8988T (cell line): ENCODE data around the gene LDLRAD1.
"Not testable (repeated sequence)": the region's sequence is repeated elsewhere in the genome, so short reads cannot be mapped to it uniquely, and the experiment has no call there.

Experiments used
- DNase-seq: peaks from one replicate; pipeline ENCODE4 v3.0.0; 2011

The LDLRAD1 gene

DNA sequence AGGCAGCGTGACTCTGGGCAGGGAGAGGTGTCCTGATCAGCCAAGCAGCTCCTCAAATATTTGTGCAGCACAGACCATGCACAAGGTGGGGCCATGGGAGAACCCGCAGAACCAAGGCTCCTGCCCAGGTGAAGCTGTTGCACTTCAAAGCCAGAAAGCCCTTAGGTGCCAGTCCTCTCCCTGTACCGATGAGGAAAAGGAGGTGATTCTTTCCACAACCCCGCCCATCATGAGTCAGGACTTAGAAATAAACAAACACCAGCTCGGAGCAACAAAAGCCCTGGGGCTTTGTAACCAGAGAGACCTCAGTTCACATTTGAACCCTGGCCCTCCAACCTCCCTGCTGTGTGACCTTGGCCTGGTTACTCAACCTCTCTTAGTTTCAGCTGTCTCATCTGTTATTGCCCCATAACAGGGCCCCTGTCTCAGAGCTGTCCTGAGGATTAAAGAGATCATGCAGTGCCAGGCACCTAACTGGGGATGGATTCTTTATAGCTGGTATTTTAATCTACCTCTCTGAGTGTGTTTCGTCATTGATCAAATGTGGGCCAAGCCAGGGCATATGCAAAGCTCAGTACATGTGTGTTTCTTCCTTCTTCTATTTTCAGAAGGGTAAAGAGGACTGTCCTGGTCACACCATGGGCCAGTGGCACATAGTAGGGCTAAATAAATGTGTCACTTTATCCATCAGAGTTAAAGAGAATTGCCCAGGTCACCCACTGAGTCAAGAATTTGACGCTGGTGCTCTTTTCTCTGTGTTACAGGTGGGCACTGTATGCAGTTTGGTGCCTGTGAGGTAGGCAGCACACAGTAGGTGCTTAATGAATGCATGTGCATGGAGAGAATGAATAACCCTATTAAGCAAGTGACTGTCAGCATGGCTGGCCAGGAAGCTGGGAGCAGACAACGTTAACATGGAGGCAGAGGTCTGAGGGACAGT is 1.4 kb downstream of the LDLRAD1 start:
- DNase-seq: no peak

DNA sequence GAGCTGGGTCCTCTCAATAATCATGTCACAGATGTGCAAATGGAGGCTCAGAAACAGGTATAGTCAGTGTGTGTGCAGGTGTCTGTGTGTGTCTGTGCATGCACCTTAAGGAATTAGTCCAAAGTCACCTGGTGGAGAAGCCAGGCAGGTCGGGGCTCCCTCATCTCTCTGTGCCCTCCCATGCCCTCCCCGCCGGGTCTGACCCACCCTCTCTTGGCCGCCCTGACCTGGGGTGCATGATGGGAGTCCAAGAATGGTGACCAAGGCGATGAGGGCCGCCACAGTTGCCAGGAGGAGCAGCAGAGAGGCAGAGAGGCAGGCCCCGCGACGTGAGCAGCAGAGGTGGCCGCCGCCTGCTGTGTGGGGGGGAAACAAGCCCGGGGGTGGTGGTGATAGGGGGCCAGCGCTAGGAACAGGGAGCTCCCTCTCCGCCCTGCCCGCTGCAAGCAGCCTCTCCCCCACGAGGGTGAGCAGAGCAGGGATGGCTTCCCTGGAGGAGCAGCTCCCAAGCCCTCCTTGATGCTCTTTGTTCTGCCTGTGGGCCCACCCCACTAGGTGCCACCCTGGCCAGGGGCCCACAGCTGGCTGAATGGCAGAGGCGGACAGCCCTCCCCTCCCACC is 3.9 kb downstream of the LDLRAD1 start:
- no peak for DNase-seq

- DNase-seq: no peak
Measured at GRCh38 chr1:54013393-54014008, 4.5 kb downstream of the LDLRAD1 start.

GRCh38 chr1:54012863-54013262 is 5.1 kb downstream of the LDLRAD1 start:
- DNase-seq: no peak

DNA sequence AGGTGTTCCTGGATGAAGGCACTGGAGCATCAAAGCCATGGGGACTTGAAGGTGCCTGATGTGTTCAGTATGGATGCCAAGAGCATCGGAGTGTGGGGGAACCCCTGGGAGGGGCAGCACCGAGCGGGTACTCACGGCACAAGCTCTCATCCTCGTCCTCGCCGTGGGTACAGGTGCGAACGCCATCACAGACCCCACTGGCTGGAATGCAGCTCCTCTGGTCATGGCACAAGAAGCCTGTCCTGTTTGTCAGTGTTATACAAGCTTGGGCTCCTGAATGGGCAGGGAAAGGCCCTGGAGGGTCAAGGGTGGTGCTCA is 6.0 kb downstream of the LDLRAD1 start:
- no peak for DNase-seq

DNA sequence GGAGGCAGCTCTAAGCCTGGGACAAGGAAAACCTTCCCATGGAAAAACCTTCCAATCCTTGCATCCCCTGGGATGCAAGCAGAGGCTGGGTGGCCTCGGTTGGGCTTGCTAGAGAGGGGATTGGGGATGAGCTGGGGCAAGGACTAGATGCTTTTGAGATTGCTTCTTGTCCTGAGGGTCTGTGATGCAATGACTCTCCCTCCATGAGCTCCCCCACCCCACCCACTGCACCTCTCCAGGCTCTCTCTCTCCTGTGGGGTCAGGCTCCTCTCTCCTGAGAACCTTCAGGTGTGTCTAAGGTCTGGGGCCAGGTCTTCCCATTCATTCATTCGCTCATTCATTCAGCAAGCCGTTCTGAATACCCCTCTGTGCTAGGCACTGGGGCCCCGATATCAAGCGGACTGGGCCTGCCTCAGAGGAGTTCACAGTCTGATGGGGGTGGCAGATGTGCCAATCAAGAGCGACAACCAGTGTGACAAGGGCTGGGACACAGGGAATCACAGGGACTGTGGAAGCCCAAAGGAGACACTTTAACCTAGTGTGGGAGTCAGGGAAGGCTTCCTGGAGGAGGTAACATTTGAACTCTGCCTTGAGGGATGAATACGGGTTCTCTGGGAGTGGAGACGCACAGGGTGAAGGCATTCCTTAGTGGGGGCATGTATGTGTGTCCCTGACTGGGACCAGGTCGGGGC is 6.5 kb downstream of the LDLRAD1 start:
- no peak for DNase-seq

GRCh38 chr1:54010415-54011117 is 7.4 kb downstream of the LDLRAD1 start:
- DNase-seq: no peak

DNA sequence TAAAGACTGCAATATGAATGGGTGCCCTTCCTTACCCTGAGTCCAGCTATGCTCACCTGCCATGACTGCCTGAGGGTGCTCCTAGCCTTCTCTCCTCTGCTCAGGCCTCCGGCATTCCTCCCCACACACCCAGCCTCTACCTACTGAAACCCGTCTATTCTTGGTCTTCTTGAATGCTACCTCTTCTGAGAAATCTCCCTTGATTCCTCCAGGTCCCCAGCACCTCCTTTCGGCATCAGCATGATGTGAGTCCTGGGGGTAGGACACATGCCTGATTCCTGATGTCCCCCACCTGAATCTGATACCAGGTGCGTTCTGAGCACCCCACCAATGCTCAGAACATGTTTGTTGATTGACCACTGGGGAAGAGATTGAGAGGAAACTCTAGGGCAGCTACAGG is 8.6 kb downstream of the LDLRAD1 start:
- no peak for DNase-seq

- no peak for DNase-seq
Measured at GRCh38 chr1:54008876-54009275, 9.1 kb downstream of the LDLRAD1 start.

DNA sequence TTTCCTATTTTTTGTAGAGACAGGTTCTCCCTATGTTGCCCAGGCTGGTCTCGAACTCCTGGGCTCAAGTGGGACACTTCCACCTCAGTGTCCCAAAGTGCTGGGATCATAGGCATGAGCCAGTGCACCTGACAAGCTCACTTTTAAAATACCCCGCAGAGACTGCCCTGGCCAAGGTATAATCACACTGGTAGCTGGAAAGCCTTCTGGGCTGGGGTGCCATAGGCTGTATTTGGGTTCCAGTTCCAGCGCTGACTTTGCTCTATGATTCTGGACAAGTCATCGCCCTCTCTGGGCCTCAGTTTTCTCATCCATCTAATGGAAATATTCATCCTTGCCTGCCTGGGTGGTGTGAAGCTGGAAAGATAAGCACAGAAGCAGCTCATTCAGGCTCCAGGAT is 10.4 kb downstream of the LDLRAD1 start:
- no peak for DNase-seq

DNA sequence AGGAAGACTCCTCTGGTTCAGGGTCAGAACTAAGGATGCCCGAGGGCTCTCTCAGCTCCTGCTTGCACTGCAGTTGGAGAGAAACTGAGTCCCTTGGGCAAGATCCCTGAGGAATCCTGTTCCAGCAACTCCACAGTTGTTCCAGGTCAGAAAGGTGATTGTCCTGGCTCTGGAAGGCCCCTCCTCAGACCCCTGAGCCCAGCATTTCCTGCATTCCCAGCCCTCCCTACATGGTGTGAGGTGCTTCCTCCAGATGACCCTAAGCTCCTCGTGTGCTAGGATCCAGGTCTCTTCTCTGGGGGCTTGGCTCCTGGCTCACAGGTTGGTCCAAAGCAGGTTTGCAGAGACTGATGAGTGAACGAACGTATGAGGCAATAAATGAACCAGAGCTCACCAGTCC is 11.5 kb downstream of the LDLRAD1 start:
- no peak for DNase-seq

DNA sequence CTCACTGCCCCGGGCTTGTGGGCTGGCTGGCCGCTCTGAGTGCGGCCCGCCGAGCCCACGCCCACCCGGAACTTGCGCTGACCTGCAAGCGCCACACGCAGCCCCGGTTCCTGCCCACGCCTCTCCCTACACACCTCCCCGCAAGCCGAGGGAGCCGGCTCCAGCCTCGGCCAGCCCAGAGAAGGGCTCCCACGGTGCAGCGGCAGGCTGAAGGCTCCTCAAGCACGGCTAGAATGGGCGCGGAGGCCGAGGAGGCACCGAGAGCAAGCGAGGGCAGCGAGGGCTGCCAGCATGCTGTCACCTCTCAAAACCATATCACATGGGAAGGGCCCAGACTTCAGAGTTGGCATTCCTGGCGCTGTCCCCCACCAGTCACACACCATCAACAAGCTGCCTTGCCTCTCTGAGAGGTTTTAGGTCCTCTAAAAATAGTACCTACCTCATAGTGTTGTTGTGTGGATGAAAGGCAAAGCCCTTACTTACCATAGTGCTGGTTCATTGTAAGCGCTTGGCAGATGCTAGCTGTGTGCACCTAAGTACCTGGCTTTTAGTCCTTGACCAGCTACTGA is 13.4 kb downstream of the LDLRAD1 start:
- DNase-seq: no peak

DNA sequence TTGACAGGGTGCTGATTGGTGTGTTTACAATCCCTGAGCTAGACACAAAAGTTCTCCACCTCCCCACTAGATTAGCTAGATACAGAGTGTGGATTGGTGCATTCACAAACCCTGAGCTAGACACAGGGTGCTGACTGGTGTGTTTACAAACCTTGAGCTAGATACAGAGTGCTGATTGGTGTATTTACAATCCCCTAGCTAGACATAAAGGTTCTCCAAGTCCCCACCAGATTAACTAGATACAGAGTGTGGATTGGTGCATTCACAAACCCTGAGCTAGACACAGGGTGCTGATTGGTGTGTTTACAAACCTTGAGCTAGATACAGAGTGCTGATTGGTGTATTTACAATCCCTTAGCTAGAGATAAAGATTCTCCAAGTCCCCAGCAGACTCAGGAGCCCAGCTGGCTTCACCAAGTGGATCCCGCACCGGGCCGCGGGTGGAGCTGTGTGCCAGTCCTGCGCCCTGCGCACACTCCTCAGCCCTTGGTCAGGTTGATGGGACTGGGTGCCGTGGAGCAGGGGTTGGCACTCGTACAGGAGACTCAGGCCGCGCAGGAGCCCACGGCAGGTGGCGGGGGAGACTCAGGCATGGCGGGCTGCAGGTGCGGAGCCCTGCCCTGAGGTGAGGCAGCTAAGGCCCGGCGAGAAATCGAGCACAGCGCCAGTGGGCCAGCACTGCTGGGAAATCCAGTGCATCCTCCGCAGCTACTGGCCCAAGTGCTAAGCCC is 14.1 kb downstream of the LDLRAD1 start:
- DNase-seq: not testable (repeated sequence)

DNA sequence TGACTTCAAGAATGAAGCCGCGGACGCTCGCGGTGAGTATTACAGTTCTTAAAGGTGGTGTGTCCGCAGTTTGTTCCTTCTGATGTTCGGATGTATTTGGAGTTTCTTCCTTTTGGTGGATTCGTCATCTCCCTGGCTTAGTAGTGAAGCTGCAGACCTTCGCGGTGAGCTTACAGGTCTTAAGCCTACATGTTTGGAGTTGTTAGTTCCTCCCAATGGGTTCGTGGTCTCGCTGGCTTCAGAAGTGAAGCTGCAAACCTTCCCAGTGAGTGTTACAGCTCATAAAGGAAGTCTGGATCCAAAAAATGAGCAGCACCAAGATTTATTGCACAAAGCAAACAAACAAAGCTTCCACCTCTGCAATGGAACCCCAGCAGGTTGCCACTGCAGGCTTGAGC is 14.7 kb downstream of the LDLRAD1 start:
- no peak for DNase-seq

GRCh38 chr1:54002544-54003248 is 15.3 kb downstream of the LDLRAD1 start:
- no peak for DNase-seq

DNA sequence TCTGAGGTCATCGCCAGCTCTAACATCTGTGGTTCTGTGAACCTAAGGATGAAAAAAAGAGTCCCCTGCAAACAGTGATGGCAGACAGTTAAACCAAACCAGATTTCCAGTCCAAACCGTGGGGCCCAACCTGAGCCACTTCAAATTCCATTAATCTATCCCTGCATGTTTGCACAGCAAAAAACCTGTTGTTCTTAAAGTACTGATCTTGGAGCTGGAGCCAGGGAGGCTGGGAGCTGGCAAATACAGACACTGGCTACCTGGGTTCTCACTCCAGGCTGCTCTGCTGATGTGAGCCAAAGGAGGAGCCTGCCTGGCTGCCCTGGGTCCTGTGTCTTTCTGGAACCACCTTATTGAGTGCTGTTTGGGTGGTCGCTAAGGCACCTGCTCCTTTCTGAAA is 16.4 kb downstream of the LDLRAD1 start:
- no peak for DNase-seq

DNA sequence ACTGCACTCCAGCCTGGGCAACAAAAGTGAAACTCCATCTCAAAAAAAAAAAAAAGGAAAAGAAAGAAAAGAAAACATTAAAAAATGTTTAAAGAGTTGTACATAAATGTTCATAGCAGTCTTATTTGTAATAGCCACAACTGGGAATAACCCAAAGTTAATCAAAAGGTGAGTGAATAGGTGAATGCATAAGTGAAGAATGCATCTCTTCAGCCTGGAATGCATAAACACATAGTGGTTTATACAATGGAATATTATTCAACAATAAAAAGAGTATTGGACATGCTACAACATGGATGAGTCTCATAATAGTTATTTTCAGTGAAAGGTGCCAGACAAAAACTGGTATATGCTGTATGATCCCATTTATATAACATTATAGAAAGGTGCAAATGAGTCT is 18.1 kb downstream of the LDLRAD1 start:
- DNase-seq: no peak

DNA sequence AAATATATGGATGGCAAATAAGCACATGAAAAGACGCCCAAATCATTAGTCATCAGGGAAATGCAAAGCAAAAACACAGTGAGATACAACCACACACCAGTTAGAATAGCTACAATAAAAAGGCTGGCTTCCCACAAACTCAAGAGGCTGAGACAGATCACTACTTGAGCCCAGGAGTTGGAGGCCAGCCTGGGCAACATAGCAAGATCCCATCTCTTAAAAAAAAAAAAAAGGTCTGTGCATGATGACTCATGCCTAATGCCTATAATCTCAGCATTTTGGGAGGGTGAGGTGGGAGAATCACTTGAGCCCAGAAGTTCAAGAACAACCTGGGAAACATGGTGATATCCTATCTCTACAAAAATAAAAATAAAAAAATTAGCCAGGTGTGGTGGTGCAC is 19.8 kb downstream of the LDLRAD1 start:
- no peak for DNase-seq

- DNase-seq: no peak
Measured at GRCh38 chr1:53995683-53996082, 22.3 kb downstream of the LDLRAD1 start.

- DNase-seq: not testable (repeated sequence)
Measured at GRCh38 chr1:53994516-53994915, 23.5 kb downstream of the LDLRAD1 start.
